PC-3 (cell line): ENCODE data around the gene SRM.

Source experiments
- CTCF ChIP-seq: fragments of 300-600 bp; sonication (generic); conservative IDR thresholded peaks from 2 replicates; pipeline ENCODE4 v1.5.1; 2017; ENCODE audit warnings: antibody characterized with exemption, low read depth, mild to moderate bottlenecking, low read length
- EZH2 ChIP-seq: fragments of 300-600 bp; sonication (generic); IDR thresholded peaks from one replicate; pipeline ENCODE4 v1.6.1; 2017; ENCODE audit warnings: antibody characterized with exemption, mild to moderate bottlenecking, low read length; ENCODE audit not compliant: unreplicated experiment
- EZH2phosphoT487 ChIP-seq: fragments of 300-600 bp; sonication (generic); IDR thresholded peaks from 2 replicates; pipeline ENCODE4 v1.6.1; 2018; ENCODE audit warnings: mild to moderate bottlenecking, antibody characterized with exemption, low read length, borderline replicate concordance

- TF ChIP-seq CTCF (no peak), EZH2 (no peak), EZH2phosphoT487 (no peak)
Measured at GRCh38 chr1:11099310-11100148, 39.7 kb upstream of the SRM start, which contains the start of gene EXOSC10.
